GM12878 (cell line): Measurements from ENCODE around the gene PROZ. TPM values are rescaled to one million over a fixed set of nuclear protein-coding genes. Genes with fewer than 3 reads are reported as not detected.

ENCODE experiments used
- ATAC-seq: fragments of 200-7000 bp; cut with Tn5 transposase; 3 replicates; pipeline ENCODE4 v1.9.1; 2020; ENCODE audit warnings: mild to moderate bottlenecking, moderate library complexity
- BruUV-seq: library from RNA; stranded (reverse); fragments of 400-500 nt; replicated peaks from 2 replicates; lab custom pipeline; 2021; lab: Mats Ljungman, UMichigan
- CTCF ChIA-PET: fragments of 300-600 bp; sonication (Branson Sonifier 250); formaldehyde crosslinking; extraction: SDS; loops from one replicate; lab custom pipeline; 2021; ENCODE audit warnings: inconsistent platforms; lab: Yijun Ruan, JAX
- POLR2A ChIA-PET: fragments of 350-600 bp; formaldehyde crosslinking; extraction: SDS; loops from one replicate; lab custom pipeline; 2021; ENCODE audit warnings: inconsistent platforms; lab: Charles Lee
- RAD21 ChIA-PET: fragments of 300-600 bp; sonication (Branson Sonifier 250); formaldehyde crosslinking; loops from one replicate; lab custom pipeline; 2023; ENCODE audit warnings: antibody characterized with exemption; ENCODE audit not compliant: unreplicated experiment; lab: Charles Lee
- SMC1A ChIA-PET: fragments of 300-600 bp; sonication (Branson Sonifier 250); formaldehyde crosslinking; loops from one replicate; lab custom pipeline; 2023; ENCODE audit not compliant: unreplicated experiment, uncharacterized antibody; lab: Charles Lee
- DNase-seq: peaks from one replicate; pipeline ENCODE4 v3.0.0-alpha.2; 2011; ENCODE audit warnings: low read depth, low spot score
- FAIRE-seq: peaks from 3 replicates; lab custom pipeline; 2011; peaks lifted over from hg19 to GRCh38; lab: Jason Lieb, UNC
- H2AFZ ChIP-seq: 2 replicates; pipeline ENCODE4 v1.6.0; 2011; ENCODE audit warnings: low read depth, low read length, control low read depth; ENCODE audit not compliant: control insufficient read depth
- H3K27ac ChIP-seq: 2 replicates; pipeline ENCODE4 v1.5.1; 2011; ENCODE audit warnings: control low read depth; ENCODE audit not compliant: control insufficient read depth, insufficient read depth
- H3K27me3 ChIP-seq, 2 experiments: replicated peaks in 1 of 2; 2 replicates each; pipeline versions ENCODE4 v1.6.0 to v1.6.1; 2011; ENCODE audit warnings: low read length in 1 of 2; ENCODE audit not compliant: control insufficient read depth in 2 of 2, insufficient read depth in 2 of 2
- H3K36me3 ChIP-seq, 2 experiments: 2 replicates each; pipeline ENCODE4 v1.5.1; 2011; ENCODE audit warnings: low read length in 1 of 2; ENCODE audit not compliant: control insufficient read depth in 2 of 2, insufficient read depth in 2 of 2
- H3K4me1 ChIP-seq: 2 replicates; pipeline ENCODE4 v1.6.1; 2011; ENCODE audit warnings: mild to moderate bottlenecking, low read length, moderate library complexity, mixed read lengths; ENCODE audit not compliant: control insufficient read depth, insufficient read depth
- H3K4me2 ChIP-seq: 2 replicates; pipeline ENCODE4 v1.6.0; 2011; ENCODE audit warnings: control low read depth; ENCODE audit not compliant: control insufficient read depth, insufficient read depth
- H3K4me3 ChIP-seq: fragments of 200-600 bp; sonication (generic); 2 replicates; pipeline ENCODE4 v1.5.1; 2016
- H3K79me2 ChIP-seq: 2 replicates; pipeline ENCODE4 v1.6.0; 2011; ENCODE audit warnings: low read length; ENCODE audit not compliant: control insufficient read depth, insufficient read depth
- H3K9ac ChIP-seq: 2 replicates; pipeline ENCODE4 v1.8.0; 2011; ENCODE audit warnings: low read length, control low read depth, mixed read lengths; ENCODE audit not compliant: control insufficient read depth, insufficient read depth
- H3K9me3 ChIP-seq: replicated peaks from 3 replicates; pipeline ENCODE4 v1.5.1; 2011; ENCODE audit warnings: mild to moderate bottlenecking, low read length; ENCODE audit not compliant: control insufficient read depth, insufficient read depth
- H4K20me1 ChIP-seq: 2 replicates; pipeline ENCODE4 v1.6.0; 2011; ENCODE audit not compliant: control insufficient read depth, insufficient read depth
- CEBPZ ChIP-seq: fragments of 150-350 bp; IDR thresholded peaks from 2 replicates; pipeline ENCODE4 v1.6.1; 2016; ENCODE audit warnings: low read depth, low read length
- EED ChIP-seq: sonication (generic); IDR thresholded peaks from 2 replicates; pipeline ENCODE4 v1.6.1; 2016; ENCODE audit warnings: antibody characterized with exemption, low read depth
- IRF3 ChIP-seq: fragments of 450-650 bp; IDR thresholded peaks from 2 replicates; pipeline ENCODE4 v1.6.1; 2014; ENCODE audit warnings: mild to moderate bottlenecking
- LARP7 ChIP-seq: fragments of 450-650 bp; IDR thresholded peaks from 2 replicates; pipeline ENCODE4 v1.6.1; 2017; ENCODE audit warnings: mild to moderate bottlenecking
- MLLT1 ChIP-seq: fragments of 450-650 bp; IDR thresholded peaks from 2 replicates; pipeline ENCODE4 v1.6.1; 2016; ENCODE audit warnings: mild to moderate bottlenecking
- MYB ChIP-seq: fragments of 150-350 bp; IDR thresholded peaks from 2 replicates; pipeline ENCODE4 v1.6.1; 2014; ENCODE audit warnings: mild to moderate bottlenecking, low read depth, low read length, borderline replicate concordance
- YBX1 ChIP-seq: fragments of 450-650 bp; IDR thresholded peaks from 2 replicates; pipeline ENCODE4 v1.6.1; 2016; ENCODE audit warnings: antibody characterized with exemption
- WGBS: methylation state at CpG from one replicate; pipeline ENCODE4 v1.1.6; 2016; ENCODE audit warnings: low lambda C conversion rate; ENCODE audit not compliant: insufficient replicate concordance, insufficient coverage; ENCODE audit errors: missing lambda C conversion rate; 5-methylcytosine and 5-hydroxymethylcytosine counted together
- in situ Hi-C: fragments of 300-500 bp; cut with MboI; formaldehyde crosslinking; loops from 9 replicates; pipeline ENCODE4 v1.14.3; 2018; ENCODE audit warnings: mixed read lengths
- intact Hi-C: fragments of 100-400 bp; cut with micrococcal nuclease; formaldehyde crosslinking; loops from one replicate; pipeline ENCODE4 v1.14.2; 2022; ENCODE audit not compliant: unreplicated experiment
- polyA plus RNA-seq, 11 experiments: library from polyadenylated mRNA; depleted of rRNA in 4 of 11; unstranded in 6 of 11; stranded (reverse) in 5 of 11; fragments of >200 nt; fragmentation: Nextera tagmentation in 4 of 11; fragmentation: Illumina TruSeq in 1 of 11; extraction: Ambion mirVana in 4 of 11; extraction: Trizol in 1 of 11; gene quantifications; 1 replicate in 1 of 11; 2 replicates in 10 of 11; pipeline versions ENCODE4 v1.2.1 to v1.2.3, GENCODE V29; 2011 to 2016; ENCODE audit warnings: inconsistent platforms in 2 of 11, missing spikeins in 2 of 11, low read depth in 1 of 11
- total RNA-seq, 4 experiments: library from RNA; depleted of rRNA in 3 of 4; stranded (reverse); fragments of >200 nt in 3 of 4; fragmentation: Illumina TruSeq in 1 of 4; extraction: Trizol in 1 of 4; gene quantifications; 2 replicates each; pipeline versions ENCODE4 v1.2.1 to v1.2.3, GENCODE V29; 2013 to 2021
- TF ChIP-seq, protein P1 (sequence below): fragments of 450-650 bp; IDR thresholded peaks from 2 replicates; pipeline ENCODE4 v1.6.1; 2017; ENCODE audit warnings: mild to moderate bottlenecking
- TF ChIP-seq, protein P2 (sequence below): IDR thresholded peaks from 2 replicates; pipeline ENCODE4 v1.6.1; 2011; ENCODE audit warnings: borderline replicate concordance, low read depth, mild to moderate bottlenecking, moderate library complexity, low read length; ENCODE audit not compliant: insufficient read depth, poor library complexity, severe bottlenecking

The PROZ gene
- total and polyA plus RNA-seq, 10 of the 15 experiments (the other 5 are each of a cell fraction or from before 2014, with no cell fraction given), result 0.07 to 0.24 (median 0.21) TPM; not detected in 7

- Histone ChIP-seq H3K9ac (no peak overlapping the region), H3K27ac (no peak overlapping the region), H3K27me3 (no peaks in the 10 kb centered on the region), H3K4me2 (no peak overlapping the region), H3K79me2 (no peaks in the 10 kb centered on the region), H3K4me3 (no peak overlapping the region), H4K20me1 (no peaks in the 10 kb centered on the region), H3K9me3 (no peaks in the 10 kb centered on the region), H2AFZ (no peak overlapping the region), H3K36me3 (no peaks in the 10 kb centered on the region), H3K4me1 (no peaks in the 10 kb centered on the region)
- ChIA-PET CTCF (no interaction called here), SMC1A (no interaction called here), RAD21 (no interaction called here), POLR2A (no interaction called here)
- in situ Hi-C loops, result no loop called here
- DNase-seq, result no peak
- WGBS, result 36% methylated on average over 10 of the region's 10 CpGs
- no TSS peak for BruUV-seq
- ATAC-seq, result no peak
- no peak for FAIRE-seq
- TF ChIP-seq, protein P1, sequence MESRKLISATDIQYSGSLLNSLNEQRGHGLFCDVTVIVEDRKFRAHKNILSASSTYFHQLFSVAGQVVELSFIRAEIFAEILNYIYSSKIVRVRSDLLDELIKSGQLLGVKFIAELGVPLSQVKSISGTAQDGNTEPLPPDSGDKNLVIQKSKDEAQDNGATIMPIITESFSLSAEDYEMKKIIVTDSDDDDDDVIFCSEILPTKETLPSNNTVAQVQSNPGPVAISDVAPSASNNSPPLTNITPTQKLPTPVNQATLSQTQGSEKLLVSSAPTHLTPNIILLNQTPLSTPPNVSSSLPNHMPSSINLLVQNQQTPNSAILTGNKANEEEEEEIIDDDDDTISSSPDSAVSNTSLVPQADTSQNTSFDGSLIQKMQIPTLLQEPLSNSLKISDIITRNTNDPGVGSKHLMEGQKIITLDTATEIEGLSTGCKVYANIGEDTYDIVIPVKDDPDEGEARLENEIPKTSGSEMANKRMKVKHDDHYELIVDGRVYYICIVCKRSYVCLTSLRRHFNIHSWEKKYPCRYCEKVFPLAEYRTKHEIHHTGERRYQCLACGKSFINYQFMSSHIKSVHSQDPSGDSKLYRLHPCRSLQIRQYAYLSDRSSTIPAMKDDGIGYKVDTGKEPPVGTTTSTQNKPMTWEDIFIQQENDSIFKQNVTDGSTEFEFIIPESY, result no peak
- TF ChIP-seq EED, result no peak
- TF ChIP-seq MLLT1, result no peak
- TF ChIP-seq LARP7, result no peak
- TF ChIP-seq IRF3, result no peak
- TF ChIP-seq MYB, result no peak
- TF ChIP-seq YBX1, result no peak
- no peak for TF ChIP-seq CEBPZ
- TF ChIP-seq, protein P2, sequence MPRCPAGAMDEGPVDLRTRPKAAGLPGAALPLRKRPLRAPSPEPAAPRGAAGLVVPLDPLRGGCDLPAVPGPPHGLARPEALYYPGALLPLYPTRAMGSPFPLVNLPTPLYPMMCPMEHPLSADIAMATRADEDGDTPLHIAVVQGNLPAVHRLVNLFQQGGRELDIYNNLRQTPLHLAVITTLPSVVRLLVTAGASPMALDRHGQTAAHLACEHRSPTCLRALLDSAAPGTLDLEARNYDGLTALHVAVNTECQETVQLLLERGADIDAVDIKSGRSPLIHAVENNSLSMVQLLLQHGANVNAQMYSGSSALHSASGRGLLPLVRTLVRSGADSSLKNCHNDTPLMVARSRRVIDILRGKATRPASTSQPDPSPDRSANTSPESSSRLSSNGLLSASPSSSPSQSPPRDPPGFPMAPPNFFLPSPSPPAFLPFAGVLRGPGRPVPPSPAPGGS, result no peak
- intact Hi-C loops, result no loop called here
Observed at GRCh38 chr13:113116206-113116800, 42.1 kb upstream of the PROZ start.
